ENCODE data around the gene ATG9B.

Gene ATG9B

DNA sequence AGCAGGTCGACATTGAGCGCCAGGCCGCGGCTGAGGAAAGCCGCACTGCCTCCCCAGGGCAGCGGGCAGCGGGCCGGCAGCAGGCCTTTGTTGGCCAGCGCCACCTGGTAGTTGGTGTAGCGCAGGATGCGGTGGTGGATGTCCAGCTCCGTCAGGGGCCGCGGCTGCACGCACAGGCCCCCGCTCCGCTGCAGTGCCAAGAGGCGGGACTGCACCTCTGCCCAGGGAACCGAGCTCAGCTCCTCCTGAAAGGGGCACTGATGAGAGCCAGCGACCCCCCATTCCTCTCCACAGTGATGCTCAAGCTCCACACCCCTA lies 5.2 kb downstream of the ATG9B start:
- peak overlapping the region; percentile 30; the same call in 1 of the 2 replicates for H3K4me3 ChIP-seq (ENCODE audit: low read depth, low read length)
- no peak overlapping the region for H3K27ac ChIP-seq (ENCODE audit: low read depth, low read length)
- no peak overlapping the region for H3K9ac ChIP-seq (ENCODE audit: low read length)
- H3K9me3 ChIP-seq (ENCODE audit: control insufficient read depth, insufficient read depth, low read depth, low read length), result no peaks in the 10 kb centered on the region
- H3K4me1 ChIP-seq (ENCODE audit: control insufficient read depth, insufficient read depth, low read length), result peaks cover 38% of the 10 kb centered on the region
- H3K27me3 ChIP-seq (ENCODE audit: control insufficient read depth, insufficient read depth, low read length), result peaks cover 41% of the 10 kb centered on the region
- no peaks in the 10 kb centered on the region; the same call in 1 of the 2 replicates for H3K36me3 ChIP-seq (ENCODE audit: control insufficient read depth, insufficient read depth, low read length)

- H3K36me3 ChIP-seq (ENCODE audit: control insufficient read depth, insufficient read depth, low read length), result no peaks in the 10 kb centered on the region; the same call in 1 of the 2 replicates
- peak overlapping the region; percentile 36 for H3K4me3 ChIP-seq (ENCODE audit: low read depth, low read length)
- H3K9me3 ChIP-seq (ENCODE audit: control insufficient read depth, insufficient read depth, low read depth, low read length), result no peaks in the 10 kb centered on the region
- peaks cover 43% of the 10 kb centered on the region for H3K4me1 ChIP-seq (ENCODE audit: control insufficient read depth, insufficient read depth, low read length)
- H3K9ac ChIP-seq (ENCODE audit: low read length), result no peak overlapping the region
- peaks cover 41% of the 10 kb centered on the region for H3K27me3 ChIP-seq (ENCODE audit: control insufficient read depth, insufficient read depth, low read length)
- no peak overlapping the region for H3K27ac ChIP-seq (ENCODE audit: low read depth, low read length)
Measured at GRCh38 chr7:151018421-151019129, 5.7 kb downstream of the ATG9B start.

GRCh38 chr7:151017953-151018420 lies 6.3 kb downstream of the ATG9B start:
- no peaks in the 10 kb centered on the region; the same call in 1 of the 2 replicates for H3K36me3 ChIP-seq (ENCODE audit: control insufficient read depth, insufficient read depth, low read length)
- no peak overlapping the region for H3K9ac ChIP-seq (ENCODE audit: low read length)
- H3K9me3 ChIP-seq (ENCODE audit: control insufficient read depth, insufficient read depth, low read depth, low read length), result no peaks in the 10 kb centered on the region
- H3K27ac ChIP-seq (ENCODE audit: low read depth, low read length), result no peak overlapping the region
- peaks cover 46% of the 10 kb centered on the region for H3K4me1 ChIP-seq (ENCODE audit: control insufficient read depth, insufficient read depth, low read length)
- peaks cover 41% of the 10 kb centered on the region for H3K27me3 ChIP-seq (ENCODE audit: control insufficient read depth, insufficient read depth, low read length)
- H3K4me3 ChIP-seq (ENCODE audit: low read depth, low read length), result peak overlapping the region; percentile 50

GRCh38 chr7:151017370-151017952 lies 6.8 kb downstream of the ATG9B start:
- Histone ChIP-seq H3K4me1 (ENCODE audit: control insufficient read depth, insufficient read depth, low read length) (peaks cover 50% of the 10 kb centered on the region), H3K4me3 (ENCODE audit: low read depth, low read length) (peak overlapping the region; percentile 50), H3K27ac (ENCODE audit: low read depth, low read length) (no peak overlapping the region), H3K36me3 (ENCODE audit: control insufficient read depth, insufficient read depth, low read length) (no peaks in the 10 kb centered on the region; the same call in 1 of the 2 replicates), H3K9me3 (ENCODE audit: control insufficient read depth, insufficient read depth, low read depth, low read length) (no peaks in the 10 kb centered on the region), H3K9ac (ENCODE audit: low read length) (no peak overlapping the region), H3K27me3 (ENCODE audit: control insufficient read depth, insufficient read depth, low read length) (peaks cover 41% of the 10 kb centered on the region)

- H3K27me3 ChIP-seq (ENCODE audit: control insufficient read depth, insufficient read depth, low read length), result peaks cover 41% of the 10 kb centered on the region
- H3K27ac ChIP-seq (ENCODE audit: low read depth, low read length), result no peak overlapping the region
- H3K9ac ChIP-seq (ENCODE audit: low read length), result no peak overlapping the region
- H3K4me3 ChIP-seq (ENCODE audit: low read depth, low read length), result no peak overlapping the region
- H3K4me1 ChIP-seq (ENCODE audit: control insufficient read depth, insufficient read depth, low read length), result peaks cover 53% of the 10 kb centered on the region
- no peaks in the 10 kb centered on the region; the same call in 1 of the 2 replicates for H3K36me3 ChIP-seq (ENCODE audit: control insufficient read depth, insufficient read depth, low read length)
- no peaks in the 10 kb centered on the region for H3K9me3 ChIP-seq (ENCODE audit: control insufficient read depth, insufficient read depth, low read depth, low read length)
Measured at GRCh38 chr7:151016942-151017341, 7.4 kb downstream of the ATG9B start.

DNA sequence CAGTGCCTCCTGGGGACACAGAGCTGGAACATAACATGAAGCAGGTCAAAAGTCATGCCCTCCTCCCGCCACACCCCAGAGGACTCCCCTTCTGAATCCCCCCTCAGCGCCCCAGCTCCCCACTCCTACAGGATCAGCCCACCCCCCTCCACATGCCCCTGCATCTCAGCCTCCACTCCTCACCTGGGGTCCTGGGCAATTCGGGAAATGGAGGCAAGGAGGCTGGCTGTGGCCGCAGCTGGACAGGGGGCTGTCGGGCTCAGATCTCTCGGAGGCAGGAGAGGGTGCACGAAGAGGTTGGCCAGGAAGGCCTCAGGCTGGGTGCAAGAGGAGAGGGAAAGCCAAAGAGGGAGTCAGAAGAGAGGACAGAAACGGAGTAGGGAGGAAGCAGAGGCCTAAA lies 7.8 kb downstream of the ATG9B start:
- Histone ChIP-seq H3K36me3 (ENCODE audit: control insufficient read depth, insufficient read depth, low read length) (no peaks in the 10 kb centered on the region; the same call in 1 of the 2 replicates), H3K9me3 (ENCODE audit: control insufficient read depth, insufficient read depth, low read depth, low read length) (no peaks in the 10 kb centered on the region), H3K27me3 (ENCODE audit: control insufficient read depth, insufficient read depth, low read length) (peaks cover 41% of the 10 kb centered on the region), H3K4me3 (ENCODE audit: low read depth, low read length) (no peak overlapping the region), H3K9ac (ENCODE audit: low read length) (no peak overlapping the region), H3K27ac (ENCODE audit: low read depth, low read length) (no peak overlapping the region), H3K4me1 (ENCODE audit: control insufficient read depth, insufficient read depth, low read length) (peaks cover 53% of the 10 kb centered on the region)

DNA sequence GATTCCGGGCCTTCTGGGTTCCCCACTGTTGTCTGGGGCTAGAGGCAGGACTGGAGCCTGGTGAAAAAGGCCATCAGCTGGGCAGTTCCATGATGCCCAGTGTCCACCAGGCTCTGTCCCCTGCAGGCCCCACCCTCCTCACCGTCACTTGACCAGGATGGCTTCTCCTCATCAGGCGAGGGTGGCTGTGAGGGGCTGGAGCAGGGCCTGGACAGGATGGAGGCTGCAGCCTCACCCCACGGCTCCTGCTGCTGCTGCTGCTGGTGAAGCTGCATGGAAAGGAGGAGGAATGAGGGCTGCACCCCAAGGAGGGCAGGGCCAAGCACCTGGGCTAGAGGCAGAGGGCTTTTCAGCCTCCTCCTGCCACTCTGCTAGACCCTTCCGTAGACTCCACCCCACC lies 8.3 kb downstream of the ATG9B start:
- no peaks in the 10 kb centered on the region; the same call in 1 of the 2 replicates for H3K36me3 ChIP-seq (ENCODE audit: control insufficient read depth, insufficient read depth, low read length)
- H3K9me3 ChIP-seq (ENCODE audit: control insufficient read depth, insufficient read depth, low read depth, low read length), result no peaks in the 10 kb centered on the region
- H3K4me3 ChIP-seq (ENCODE audit: low read depth, low read length), result no peak overlapping the region
- H3K9ac ChIP-seq (ENCODE audit: low read length), result no peak overlapping the region
- peaks cover 41% of the 10 kb centered on the region for H3K27me3 ChIP-seq (ENCODE audit: control insufficient read depth, insufficient read depth, low read length)
- peaks cover 54% of the 10 kb centered on the region for H3K4me1 ChIP-seq (ENCODE audit: control insufficient read depth, insufficient read depth, low read length)
- no peak overlapping the region for H3K27ac ChIP-seq (ENCODE audit: low read depth, low read length)

GRCh38 chr7:151014950-151015349 lies 9.3 kb downstream of the ATG9B start:
- H3K9ac ChIP-seq (ENCODE audit: low read length), result no peak overlapping the region
- no peak overlapping the region for H3K4me3 ChIP-seq (ENCODE audit: low read depth, low read length)
- no peak overlapping the region for H3K27ac ChIP-seq (ENCODE audit: low read depth, low read length)
- peaks cover 54% of the 10 kb centered on the region for H3K4me1 ChIP-seq (ENCODE audit: control insufficient read depth, insufficient read depth, low read length)
- no peaks in the 10 kb centered on the region for H3K9me3 ChIP-seq (ENCODE audit: control insufficient read depth, insufficient read depth, low read depth, low read length)
- peaks cover 31% of the 10 kb centered on the region for H3K27me3 ChIP-seq (ENCODE audit: control insufficient read depth, insufficient read depth, low read length)
- H3K36me3 ChIP-seq (ENCODE audit: control insufficient read depth, insufficient read depth, low read length), result no peaks in the 10 kb centered on the region; the same call in 1 of the 2 replicates

DNA sequence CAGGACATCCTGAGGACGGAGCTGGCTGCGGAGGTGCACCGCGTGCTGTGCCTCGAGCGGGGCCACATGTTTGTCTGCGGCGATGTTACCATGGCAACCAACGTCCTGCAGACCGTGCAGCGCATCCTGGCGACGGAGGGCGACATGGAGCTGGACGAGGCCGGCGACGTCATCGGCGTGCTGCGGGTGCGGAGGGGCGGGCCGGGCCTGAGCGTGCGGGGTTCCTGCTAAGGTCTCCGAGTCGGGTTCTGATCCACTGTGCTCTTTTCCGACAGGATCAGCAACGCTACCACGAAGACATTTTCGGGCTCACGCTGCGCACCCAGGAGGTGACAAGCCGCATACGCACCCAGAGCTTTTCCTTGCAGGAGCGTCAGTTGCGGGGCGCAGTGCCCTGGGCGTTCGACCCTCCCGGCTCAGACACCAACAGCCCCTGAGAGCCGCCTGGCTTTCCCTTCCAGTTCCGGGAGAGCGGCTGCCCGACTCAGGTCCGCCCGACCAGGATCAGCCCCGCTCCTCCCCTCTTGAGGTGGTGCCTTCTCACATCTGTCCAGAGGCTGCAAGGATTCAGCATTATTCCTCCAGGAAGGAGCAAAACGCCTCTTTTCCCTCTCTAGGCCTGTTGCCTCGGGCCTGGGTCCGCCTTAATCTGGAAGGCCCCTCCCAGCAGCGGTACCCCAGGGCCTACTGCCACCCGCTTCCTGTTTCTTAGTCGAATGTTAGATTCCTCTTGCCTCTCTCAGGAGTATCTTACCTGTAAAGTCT lies 10.4 kb downstream of the ATG9B start:
- Histone ChIP-seq H3K36me3 (ENCODE audit: control insufficient read depth, insufficient read depth, low read length) (no peaks in the 10 kb centered on the region; the same call in 1 of the 2 replicates), H3K4me3 (ENCODE audit: low read depth, low read length) (peak overlapping the region; percentile 64), H3K27ac (ENCODE audit: low read depth, low read length) (no peak overlapping the region), H3K9ac (ENCODE audit: low read length) (peak overlapping the region; percentile 44), H3K4me1 (ENCODE audit: control insufficient read depth, insufficient read depth, low read length) (peaks cover 51% of the 10 kb centered on the region), H3K27me3 (ENCODE audit: control insufficient read depth, insufficient read depth, low read length) (peaks cover 20% of the 10 kb centered on the region), H3K9me3 (ENCODE audit: control insufficient read depth, insufficient read depth, low read depth, low read length) (no peaks in the 10 kb centered on the region)

DNA sequence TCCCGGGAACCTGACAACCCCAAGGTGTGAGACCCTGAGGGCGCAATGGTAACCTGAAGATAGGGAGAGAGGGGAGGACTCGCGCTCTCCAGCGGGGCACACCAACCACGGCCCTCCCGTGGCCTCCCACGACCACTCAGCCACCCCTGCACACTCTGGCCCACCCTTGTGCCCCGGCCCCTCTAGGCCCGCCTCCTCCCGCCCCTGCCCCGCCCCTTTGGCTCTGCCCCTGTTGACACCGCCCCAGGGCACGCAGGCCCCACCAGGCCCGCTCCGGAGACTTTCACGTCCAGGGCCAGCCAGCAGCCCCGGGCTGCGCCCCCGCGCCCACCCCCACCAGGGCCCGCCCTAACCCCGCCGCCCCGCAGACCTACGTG lies 10.9 kb downstream of the ATG9B start:
- peak overlapping the region; percentile 14 for H3K9ac ChIP-seq (ENCODE audit: low read length)
- H3K4me3 ChIP-seq (ENCODE audit: low read depth, low read length), result peak overlapping the region; percentile 64
- H3K9me3 ChIP-seq (ENCODE audit: control insufficient read depth, insufficient read depth, low read depth, low read length), result no peaks in the 10 kb centered on the region
- H3K27me3 ChIP-seq (ENCODE audit: control insufficient read depth, insufficient read depth, low read length), result peaks cover 15% of the 10 kb centered on the region
- H3K36me3 ChIP-seq (ENCODE audit: control insufficient read depth, insufficient read depth, low read length), result no peaks in the 10 kb centered on the region; the same call in 1 of the 2 replicates
- H3K27ac ChIP-seq (ENCODE audit: low read depth, low read length), result no peak overlapping the region
- H3K4me1 ChIP-seq (ENCODE audit: control insufficient read depth, insufficient read depth, low read length), result peaks cover 50% of the 10 kb centered on the region

GRCh38 chr7:151012911-151013347 lies 11.4 kb downstream of the ATG9B start:
- H3K36me3 ChIP-seq (ENCODE audit: control insufficient read depth, insufficient read depth, low read length), result no peaks in the 10 kb centered on the region; the same call in 1 of the 2 replicates
- peak overlapping the region; percentile 49 for H3K4me3 ChIP-seq (ENCODE audit: low read depth, low read length)
- no peak overlapping the region for H3K27ac ChIP-seq (ENCODE audit: low read depth, low read length)
- H3K9ac ChIP-seq (ENCODE audit: low read length), result peak overlapping the region; percentile 14
- peaks cover 51% of the 10 kb centered on the region for H3K4me1 ChIP-seq (ENCODE audit: control insufficient read depth, insufficient read depth, low read length)
- H3K27me3 ChIP-seq (ENCODE audit: control insufficient read depth, insufficient read depth, low read length), result peaks cover 11% of the 10 kb centered on the region
- H3K9me3 ChIP-seq (ENCODE audit: control insufficient read depth, insufficient read depth, low read depth, low read length), result no peaks in the 10 kb centered on the region

Data from HUES6 (cell line).